Uterus (tissue), 2 donors: ENCODE results near the gene GSG1.

Source experiments
- POLR2A ChIP-seq, 2 donors: fragments of 450-650 bp; IDR thresholded peaks; one replicate each; pipeline ENCODE4 v1.6.1; 2016; ENCODE audit warnings: antibody characterized with exemption in 2 of 2, mild to moderate bottlenecking in 1 of 2, moderate library complexity in 1 of 2
- TF ChIP-seq, protein P1 (sequence below), 4 experiments: fragments of 200-600 bp in 2 of 4; fragments of 450-650 bp in 2 of 4; sonication (generic) in 2 of 4; IDR thresholded peaks; one replicate each; pipeline ENCODE4 v1.5.1; 2016 to 2019; ENCODE audit warnings: antibody characterized with exemption in 4 of 4, mild to moderate bottlenecking in 2 of 4, moderate library complexity in 1 of 4

DNA sequence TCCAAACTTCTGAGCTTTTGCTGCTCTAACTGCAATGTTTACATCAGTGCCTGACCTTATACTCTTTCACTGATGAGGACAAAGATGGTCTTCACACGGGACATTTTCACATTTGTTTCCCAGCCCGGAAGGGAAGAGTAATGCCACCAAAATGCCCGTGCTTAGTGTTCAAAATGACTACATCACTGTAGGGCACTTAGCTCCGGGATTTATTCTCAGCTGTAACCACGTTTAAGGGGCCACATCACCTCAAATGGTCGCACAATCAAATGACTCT is 2.9 kb downstream of the GSG1 start:
- TF ChIP-seq, protein P1, sequence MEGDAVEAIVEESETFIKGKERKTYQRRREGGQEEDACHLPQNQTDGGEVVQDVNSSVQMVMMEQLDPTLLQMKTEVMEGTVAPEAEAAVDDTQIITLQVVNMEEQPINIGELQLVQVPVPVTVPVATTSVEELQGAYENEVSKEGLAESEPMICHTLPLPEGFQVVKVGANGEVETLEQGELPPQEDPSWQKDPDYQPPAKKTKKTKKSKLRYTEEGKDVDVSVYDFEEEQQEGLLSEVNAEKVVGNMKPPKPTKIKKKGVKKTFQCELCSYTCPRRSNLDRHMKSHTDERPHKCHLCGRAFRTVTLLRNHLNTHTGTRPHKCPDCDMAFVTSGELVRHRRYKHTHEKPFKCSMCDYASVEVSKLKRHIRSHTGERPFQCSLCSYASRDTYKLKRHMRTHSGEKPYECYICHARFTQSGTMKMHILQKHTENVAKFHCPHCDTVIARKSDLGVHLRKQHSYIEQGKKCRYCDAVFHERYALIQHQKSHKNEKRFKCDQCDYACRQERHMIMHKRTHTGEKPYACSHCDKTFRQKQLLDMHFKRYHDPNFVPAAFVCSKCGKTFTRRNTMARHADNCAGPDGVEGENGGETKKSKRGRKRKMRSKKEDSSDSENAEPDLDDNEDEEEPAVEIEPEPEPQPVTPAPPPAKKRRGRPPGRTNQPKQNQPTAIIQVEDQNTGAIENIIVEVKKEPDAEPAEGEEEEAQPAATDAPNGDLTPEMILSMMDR (IDR thresholded peaks at IDR 0.05) = no peak
- no peak for TF ChIP-seq POLR2A (IDR thresholded peaks at IDR 0.05)
